Ovary (tissue), 9 donors: Measurements from ENCODE around the gene TMEM150B. TPM values are rescaled to one million over a fixed set of nuclear protein-coding genes. Genes with fewer than 3 reads are reported as not detected.

Source experiments
- DNase-seq, 5 donors: peaks; one replicate each; pipeline ENCODE4 v3.0.0-alpha.2; 2019 to 2020
- H3K27ac ChIP-seq, 2 donors: fragments of 200-600 bp; one replicate each; pipeline versions ENCODE4 v1.5.1 to v1.8.0; 2019 to 2022
- H3K27me3 ChIP-seq: fragments of 200-600 bp; one replicate; pipeline ENCODE4 v1.8.0; 2022
- H3K36me3 ChIP-seq: fragments of 200-600 bp; sonication (generic); one replicate; pipeline ENCODE4 v1.5.1; 2019
- H3K4me1 ChIP-seq: one replicate; pipeline ENCODE4 v1.8.1; 2013; ENCODE audit warnings: mild to moderate bottlenecking, moderate library complexity; ENCODE audit not compliant: insufficient read depth
- H3K4me3 ChIP-seq: fragments of 200-600 bp; sonication (generic); one replicate; pipeline ENCODE4 v1.5.1; 2017
- H3K9me3 ChIP-seq, 2 donors: fragments of 200-600 bp in 1 of 2; sonication (generic) in 1 of 2; one replicate each; pipeline versions ENCODE4 v1.5.1 to v1.8.1; 2013 to 2019; ENCODE audit warnings: mild to moderate bottlenecking in 1 of 2, moderate library complexity in 1 of 2
- CTCF ChIP-seq, 3 donors: fragments of 450-650 bp in 2 of 3; fragments of 200-600 bp in 1 of 3; IDR thresholded peaks; one replicate each; pipeline versions ENCODE4 v1.5.1 to v1.8.0; 2016 to 2022; ENCODE audit warnings: antibody characterized with exemption in 3 of 3, mild to moderate bottlenecking in 1 of 3
- EP300 ChIP-seq: sonication (generic); formaldehyde crosslinking; IDR thresholded peaks from one replicate; pipeline ENCODE4 v1.6.1; 2017; ENCODE audit warnings: antibody characterized with exemption
- POLR2A ChIP-seq: fragments of 450-650 bp; IDR thresholded peaks from one replicate; pipeline ENCODE4 v1.6.1; 2017; ENCODE audit warnings: antibody characterized with exemption, mild to moderate bottlenecking, moderate library complexity
- WGBS, 3 donors: extraction: QIAGEN DNeasy Blood & Tissue Kit in 1 of 3; methylation state at CpG; one replicate each; pipeline versions ENCODE4 v1.1.5 to v1.1.7; 2013 to 2017; 5-methylcytosine and 5-hydroxymethylcytosine counted together
- intact Hi-C, 4 donors: fragments of 100-400 bp; cut with DNase I; formaldehyde crosslinking; loops; one replicate each; pipeline versions ENCODE4 v1.11.0 to v1.15.1; 2022 to 2023
- polyA plus RNA-seq, 2 donors: library from polyadenylated mRNA; stranded (reverse); fragments of 200-250 nt in 1 of 2; fragments of 350-450 nt in 1 of 2; fragmentation: Illumina TruSeq in 1 of 2; extraction: RNeasy Lipid Tissue Mini Kit (QIAGEN cat#74804) in 1 of 2; gene quantifications; one replicate each; pipeline ENCODE4 v1.2.3, GENCODE V29; 2013 to 2014
- total RNA-seq, 7 donors: library from RNA; depleted of rRNA in 2 of 7; stranded (reverse); fragments of >200 nt in 2 of 7; fragmentation: NEBNext Ultra II Directional in 3 of 7; extraction: Animal tissue kit (Norgen Biotek cat#: 25700) in 3 of 7; gene quantifications; one replicate each; pipeline versions ENCODE4 v1.1.0 to v1.2.4, GENCODE V29; 2016 to 2023
- donor health status: DM: no; HTN: no; CAD: no; lungs with moderate emphysema.
- donor health status: DM: no; HTN: no; CAD: no.
- donor health status: Bipolar disorder and iron deficiency.
- donor health status: DM: yes; HTN: yes; CAD: no.
- donor health status: DM: no; HTN: no; CAD: no.
- donor health status: DM: yes; HTN: yes; CAD: no.

TMEM150B gene
- total and polyA plus RNA-seq, 9 donors, result 0.36 to 3.9 (median 0.76) TPM

DNA sequence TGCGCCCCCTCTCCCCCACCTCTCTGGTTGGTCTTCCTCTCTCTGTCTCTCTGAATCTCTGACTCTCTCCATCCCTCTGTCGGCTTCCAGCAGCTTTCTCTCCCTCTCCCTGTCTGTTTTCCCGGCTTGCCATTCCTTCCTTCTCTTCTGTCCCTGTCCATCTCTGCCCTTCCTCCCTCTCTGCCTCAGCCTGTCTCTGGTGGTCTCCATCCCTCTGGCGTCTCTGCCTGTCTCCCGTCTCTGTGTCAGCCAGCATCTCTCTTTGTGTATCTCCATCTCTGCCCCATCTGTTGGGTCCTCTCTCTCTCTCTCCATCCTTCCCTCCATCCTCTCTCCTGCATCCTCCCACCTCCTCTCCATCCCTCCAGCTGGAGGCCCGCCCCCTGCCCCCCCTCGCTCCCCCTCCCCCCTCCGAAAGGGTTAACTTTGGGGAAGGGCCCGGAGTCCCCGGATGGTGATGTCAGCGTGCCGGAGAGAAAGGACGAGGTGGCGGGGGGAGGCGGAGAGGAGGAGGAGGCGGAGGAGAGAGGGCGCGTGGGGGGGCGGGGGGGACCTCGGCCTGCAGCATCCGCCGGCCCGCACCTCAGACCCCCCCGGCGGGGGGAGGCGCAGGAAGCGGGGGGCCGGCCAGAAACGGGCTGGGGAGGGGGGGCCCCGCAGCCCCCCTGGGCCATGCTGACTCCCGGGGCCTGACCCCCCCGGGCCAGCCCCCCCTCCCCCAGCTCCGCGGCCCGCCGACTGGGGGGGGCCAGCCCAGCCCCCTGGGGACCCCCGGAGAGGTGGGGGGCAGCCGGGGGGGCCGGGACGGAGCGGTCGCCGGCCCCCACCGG is 41.4 kb downstream of the TMEM150B start, which contains the start of gene BRSK1:
Gene BRSK1, plus strand, starts transcription at position 450 of the 830 bp plus-strand sequence. CDS start 446 bp downstream, outside the sequence.
- TF ChIP-seq CTCF (IDR thresholded peaks at IDR 0.05) (no peak), EP300 (no peak), POLR2A (no peak)
- peak in 3 of 5 donors; percentile 62 to 71 (median 67) for DNase-seq
- 3 to 6% (median 3%) methylated on average over 17 to 39 of the region's 44 CpGs for WGBS, 3 donors
- intact Hi-C loops, result loop anchor here in 2 of 4 donors (10.0 kb wide), 3 partner anchors 91 to 221 kb away; partner anchors contain the start of genes IL11 (in 1 of the 2) and TMEM190 (in 1 of the 2)
- Histone ChIP-seq H3K36me3 (no peaks in the 10 kb centered on the region), H3K4me1 (peaks cover 7% of the 10 kb centered on the region), H3K27me3 (no peaks in the 10 kb centered on the region), H3K4me3 (peak within 1 kb of the TSS; percentile 45), H3K9me3 (no peaks in the 10 kb centered on the region), H3K27ac (peak within 1 kb of the TSS in 1 of 2 donors; percentile 91)

DNA sequence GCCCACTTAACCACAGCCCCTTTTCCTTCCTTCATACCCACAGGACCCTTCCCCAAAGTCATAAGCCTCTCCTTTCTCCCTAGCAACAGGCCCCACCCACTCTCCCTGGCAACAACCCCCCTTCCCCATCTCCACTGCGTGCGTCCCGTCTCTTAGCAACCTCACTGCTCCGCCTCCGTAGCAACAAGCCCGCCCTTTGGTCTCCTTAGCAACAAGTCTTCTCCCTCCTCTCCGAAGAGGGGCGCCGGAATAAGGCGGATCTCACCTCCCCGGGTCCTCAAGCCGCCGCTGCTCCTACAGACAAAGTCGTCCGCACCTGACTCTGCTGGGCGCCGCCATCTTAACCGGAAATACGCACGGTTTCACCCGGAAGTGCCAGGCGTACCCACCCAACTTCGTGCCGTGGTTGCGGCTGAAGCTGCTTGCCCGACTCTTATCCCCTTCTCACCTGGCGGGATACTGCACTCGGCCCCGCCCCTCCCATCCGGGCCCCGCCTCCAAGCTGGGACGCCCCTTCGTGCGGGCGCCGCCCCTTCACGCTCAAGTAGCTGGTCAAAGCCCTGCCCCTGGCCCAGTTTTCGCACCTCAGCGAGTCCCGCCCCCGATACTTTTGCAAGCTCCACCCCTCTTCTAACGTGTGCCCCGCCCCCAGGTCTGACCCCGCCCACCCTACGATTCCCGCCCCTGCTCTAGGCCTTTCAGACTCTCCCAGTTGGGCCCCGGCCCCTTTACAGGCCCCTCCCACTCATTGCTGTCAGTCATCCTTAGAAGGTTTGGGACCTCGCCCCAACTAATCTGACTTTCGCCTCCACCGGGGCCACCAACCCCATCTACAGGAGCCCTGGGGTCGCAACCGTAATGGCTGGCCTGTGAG is 45.1 kb downstream of the TMEM150B start, which contains the start of gene HSPBP1:
Gene HSPBP1, minus strand, starts transcription at position 341 of the 874 bp plus-strand sequence. CDS start 502 bp downstream, outside the sequence.
- no peaks in the 10 kb centered on the region for H3K9me3 ChIP-seq
- no peak for TF ChIP-seq EP300
- TF ChIP-seq CTCF (IDR thresholded peaks at IDR 0.05), result peak in 1 of 3 donors; percentile 13
- TF ChIP-seq POLR2A, result peak; percentile 40
- H3K4me3 ChIP-seq, result peak within 1 kb of the TSS; percentile 77
- whole genome bisulfite sequencing, 3 donors, result 4 to 5% (median 5%) methylated on average over 47 to 52 of the region's 52 CpGs
- H3K27me3 ChIP-seq, result no peaks in the 10 kb centered on the region
- no peaks in the 10 kb centered on the region for H3K36me3 ChIP-seq
- peak within 1 kb of the TSS; percentile 53 to 73 for H3K27ac ChIP-seq
- H3K4me1 ChIP-seq, result peaks cover 5% of the 10 kb centered on the region
- intact Hi-C loops, result loop anchor here in 2 of 4 donors (10.0 kb wide), 3 partner anchors 95 to 225 kb away; partner anchors contain the start of genes IL11 (in 1 of the 2) and TMEM190 (in 1 of the 2)
- peak; percentile 92 to 97 (median 95) for DNase-seq

DNA sequence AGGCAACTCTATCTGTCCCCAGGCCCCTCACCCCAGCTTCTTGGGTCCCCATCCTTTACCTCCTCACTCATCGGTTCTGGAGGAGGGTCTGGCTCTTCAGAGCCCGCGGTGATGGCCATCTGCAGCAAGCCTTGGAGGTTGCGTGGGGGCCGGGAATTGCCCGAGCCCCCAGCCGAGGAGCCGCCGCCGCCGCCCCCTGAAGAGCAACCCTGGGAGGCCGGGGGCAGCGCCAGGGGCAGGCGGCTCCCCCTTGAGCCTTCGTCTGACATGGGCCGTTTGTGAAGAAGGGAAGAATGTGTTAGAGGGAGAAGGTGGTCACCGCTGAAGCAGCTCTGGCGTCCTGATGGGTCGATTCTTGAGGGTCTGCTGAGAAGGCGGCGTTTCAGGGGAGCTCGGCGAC is 45.8 kb downstream of the TMEM150B start:
- Histone ChIP-seq H3K9me3 (no peaks in the 10 kb centered on the region), H3K36me3 (no peaks in the 10 kb centered on the region), H3K4me1 (peaks cover 5% of the 10 kb centered on the region), H3K27me3 (no peaks in the 10 kb centered on the region), H3K4me3 (peak overlapping the region; percentile 77), H3K27ac (peak overlapping the region; percentile 53 to 73)
- WGBS, 3 donors, result 1 to 7% (median 4%) methylated on average over 23 of the region's 23 CpGs
- intact Hi-C loops, result no loop called here
- TF ChIP-seq CTCF (IDR thresholded peaks at IDR 0.05) (no peak), EP300 (no peak), POLR2A (no peak)
- DNase-seq, result no peak
